HG03558 (cell line): Measurements from ENCODE around the gene BTBD2.
A peak's percentile ranks its signal among the peaks of the same experiment; 100 is the strongest.

Experiments
- ATAC-seq: cut with Tn5 transposase; IDR thresholded peaks from one replicate; pipeline ENCODE4 v1.9.1; 2021; ENCODE audit warnings: moderate number of reproducible peaks; ENCODE audit not compliant: unreplicated experiment; ENCODE audit errors: extremely low read depth

BTBD2 gene

GRCh38 chr19:2015608-2015950, at the start of gene BTBD2:
Gene BTBD2 (minus strand): TSS chr19:2015714. CDS start chr19:2015703, 11 bp downstream.
- ATAC-seq: no peak

DNA sequence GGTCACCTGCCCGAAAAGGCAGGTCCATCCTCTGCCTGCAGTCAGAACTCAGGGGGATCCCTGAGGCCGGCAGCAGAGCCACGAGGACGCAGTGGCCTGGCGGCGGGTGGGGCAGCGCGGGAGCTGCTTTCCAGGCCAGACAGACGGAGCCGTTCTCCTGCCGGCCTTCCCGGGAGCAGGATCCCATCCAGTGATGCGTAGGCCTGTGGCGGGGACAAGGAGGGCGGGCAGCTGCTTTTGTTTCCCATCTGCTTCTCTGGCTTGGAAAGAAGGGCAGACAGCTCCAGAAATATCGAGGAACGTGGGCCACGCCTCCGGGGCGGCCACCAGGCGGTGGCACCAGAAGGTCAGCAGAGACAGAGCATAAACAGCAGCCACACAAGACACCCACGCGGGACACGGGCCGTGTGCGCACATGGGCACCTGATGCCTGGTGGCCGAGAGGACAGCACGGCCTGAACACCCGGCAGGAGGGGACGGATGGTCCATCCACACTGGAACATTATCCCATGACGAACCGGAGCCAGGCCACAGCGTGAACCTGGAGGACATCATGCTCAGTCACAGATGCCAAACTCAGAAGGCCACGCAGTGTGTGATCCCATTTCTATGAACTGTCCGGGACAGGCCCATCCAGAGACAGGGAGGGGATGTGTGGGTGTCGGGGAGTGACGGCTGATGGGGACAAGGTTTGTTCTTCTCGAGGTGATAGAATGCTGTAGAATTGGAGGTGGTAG, 49.4 kb upstream of the BTBD2 start:
- no peak for ATAC-seq

DNA sequence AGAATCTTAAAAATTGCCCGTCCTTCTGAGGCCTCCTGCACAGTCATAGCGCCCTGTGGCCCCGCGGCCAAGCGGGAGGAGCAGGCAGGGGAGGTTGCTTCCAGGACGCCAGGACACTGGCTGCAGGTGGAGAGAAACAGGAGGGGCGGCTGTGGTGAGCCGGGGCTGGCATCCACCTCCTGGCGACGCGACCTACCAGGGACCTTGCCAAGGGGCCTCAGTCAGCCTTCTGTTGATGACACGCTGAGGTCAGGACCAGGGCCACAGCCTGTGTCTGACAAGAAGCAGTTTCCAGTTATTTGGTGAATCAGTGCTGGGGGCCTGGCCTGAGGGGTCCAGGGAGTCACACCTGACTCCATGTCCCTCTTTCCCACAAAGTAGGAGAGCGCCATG, 48.9 kb upstream of the BTBD2 start:
- no peak for ATAC-seq

DNA sequence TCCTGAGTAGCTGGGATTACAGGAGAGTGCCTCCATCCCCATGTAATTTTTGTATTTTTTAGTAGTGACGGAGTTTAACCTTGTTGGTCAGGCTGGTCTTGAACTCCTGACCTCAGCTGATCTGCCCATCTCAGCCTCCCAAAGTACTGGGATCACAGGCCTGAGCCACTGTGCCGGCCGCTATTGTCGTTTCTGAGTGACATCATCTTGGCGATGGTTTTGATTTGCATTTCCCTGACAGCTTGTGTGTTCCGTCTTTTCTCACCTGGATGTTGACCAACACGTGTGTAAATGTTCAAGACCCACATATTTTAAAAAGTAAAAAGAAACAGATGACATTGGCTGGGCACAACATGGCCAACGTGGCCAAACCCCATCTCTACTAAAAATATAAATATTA, 48.3 kb upstream of the BTBD2 start:
- ATAC-seq: no peak

DNA sequence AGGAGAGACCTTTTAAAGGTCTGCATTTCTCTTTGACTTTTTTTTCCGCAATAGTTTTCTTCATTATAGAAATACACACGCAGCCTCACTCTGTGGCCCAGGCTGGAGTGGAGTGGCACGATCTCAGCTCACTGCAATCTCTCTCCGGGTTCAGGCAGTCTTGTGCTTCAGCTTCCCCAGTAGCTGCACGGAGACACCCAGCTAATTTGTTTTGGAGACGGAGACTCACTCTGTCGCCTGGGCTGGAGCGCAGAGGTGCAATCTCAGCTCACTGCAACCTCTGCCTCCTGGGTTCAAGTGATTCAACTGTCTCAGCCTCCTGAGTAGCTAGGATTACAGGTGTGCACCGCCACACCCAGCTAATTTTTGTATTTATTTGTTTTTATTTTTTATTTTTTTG, 47.3 kb upstream of the BTBD2 start:
- ATAC-seq: no peak

GRCh38 chr19:2062389-2062729, 46.8 kb upstream of the BTBD2 start:
- no peak for ATAC-seq

- peak; percentile 57 for ATAC-seq
Observed at GRCh38 chr19:2061495-2062388, 46.2 kb upstream of the BTBD2 start.

DNA sequence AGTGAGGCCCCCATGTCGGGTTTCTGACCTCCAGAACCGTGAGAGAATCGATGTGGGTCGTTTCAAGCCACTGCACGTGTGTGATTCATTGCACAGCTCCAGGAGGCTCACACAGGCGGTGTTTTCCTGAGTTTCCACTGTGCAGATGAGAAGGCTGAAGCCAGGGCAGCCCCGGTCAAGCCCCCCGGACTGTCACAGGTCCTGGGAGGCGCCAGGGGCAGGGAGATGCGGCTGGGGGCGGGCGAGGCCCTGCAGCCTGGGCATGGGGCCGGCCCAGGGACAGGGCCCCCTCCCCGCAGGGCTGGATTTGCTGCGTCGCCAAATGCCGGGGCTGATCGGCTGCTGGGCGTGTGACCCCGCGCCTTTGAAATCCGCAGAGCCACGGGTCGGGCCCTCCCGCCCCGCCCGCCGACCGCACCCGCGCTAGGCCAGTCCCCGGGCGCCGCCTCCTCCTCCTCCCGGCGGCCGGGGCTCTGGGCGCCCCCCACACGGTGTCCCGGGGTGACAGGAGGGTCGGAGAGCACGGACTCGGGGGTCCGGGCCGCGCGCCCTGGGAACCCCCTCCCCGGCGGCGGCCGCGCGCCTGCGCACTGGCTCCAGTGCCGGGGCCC, 45.5 kb upstream of the BTBD2 start:
- peak; percentile 8 for ATAC-seq

- ATAC-seq: no peak
Observed at GRCh38 chr19:2059422-2060201, 44.1 kb upstream of the BTBD2 start.

DNA sequence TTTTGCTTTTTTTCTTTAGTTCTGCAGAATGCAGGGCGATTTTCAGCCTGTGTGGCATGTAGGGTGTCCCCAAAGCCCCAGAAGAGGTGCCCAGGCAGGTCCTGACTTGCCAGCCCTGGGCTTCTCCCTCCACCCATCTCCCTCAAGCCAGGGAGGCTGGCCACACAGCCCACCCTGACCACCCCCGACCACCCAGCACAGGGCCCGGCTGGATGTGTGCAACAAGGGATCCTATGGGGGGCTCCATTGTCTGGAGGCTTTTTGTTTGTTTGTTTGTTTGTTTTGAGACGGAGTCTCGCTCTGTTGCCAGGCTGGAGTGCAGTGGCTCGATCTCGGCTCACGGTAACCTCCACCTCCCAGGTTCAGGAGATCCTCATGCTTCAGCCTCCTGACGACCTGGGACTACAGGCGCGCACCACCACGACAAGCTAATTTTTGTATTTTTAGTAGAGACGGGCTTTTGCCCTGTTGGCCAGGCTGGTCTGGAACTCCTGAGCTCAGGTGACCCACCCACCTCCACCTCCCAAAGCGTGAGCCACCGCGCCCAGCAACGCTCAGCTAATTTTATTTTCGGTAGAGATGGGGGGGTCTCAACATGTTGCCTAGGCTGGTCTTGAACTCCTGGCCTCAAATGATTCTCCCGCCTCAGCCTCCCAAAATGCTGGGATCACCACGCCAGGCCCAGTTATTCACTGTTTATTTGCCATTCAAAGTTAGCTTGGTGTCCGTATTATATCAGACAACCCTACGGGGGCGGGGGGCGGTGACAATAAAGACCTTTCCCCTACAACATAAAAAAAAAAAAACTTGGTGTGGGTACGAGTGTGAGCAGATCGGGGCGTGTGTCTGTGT, 43.3 kb upstream of the BTBD2 start:
- no peak for ATAC-seq

GRCh38 chr19:2057484-2058469, 42.3 kb upstream of the BTBD2 start:
- ATAC-seq: no peak

DNA sequence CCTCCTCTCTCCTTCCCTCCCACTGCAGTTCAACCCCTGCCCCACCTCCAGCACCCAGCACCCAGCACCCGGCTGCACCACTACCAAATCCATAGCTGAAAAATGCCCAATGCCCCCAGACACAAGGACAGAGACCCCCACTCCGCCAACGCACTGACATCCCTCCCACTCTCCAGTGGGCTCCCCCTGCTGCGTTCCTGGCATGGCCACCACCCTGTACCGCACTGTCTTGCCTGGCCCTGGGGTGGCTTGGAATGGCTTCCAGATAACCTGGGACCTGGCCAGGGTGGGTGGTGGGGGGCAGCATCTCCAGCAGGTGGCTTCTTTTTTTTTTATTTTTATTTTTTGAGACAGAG, 41.3 kb upstream of the BTBD2 start:
- ATAC-seq: no peak

DNA sequence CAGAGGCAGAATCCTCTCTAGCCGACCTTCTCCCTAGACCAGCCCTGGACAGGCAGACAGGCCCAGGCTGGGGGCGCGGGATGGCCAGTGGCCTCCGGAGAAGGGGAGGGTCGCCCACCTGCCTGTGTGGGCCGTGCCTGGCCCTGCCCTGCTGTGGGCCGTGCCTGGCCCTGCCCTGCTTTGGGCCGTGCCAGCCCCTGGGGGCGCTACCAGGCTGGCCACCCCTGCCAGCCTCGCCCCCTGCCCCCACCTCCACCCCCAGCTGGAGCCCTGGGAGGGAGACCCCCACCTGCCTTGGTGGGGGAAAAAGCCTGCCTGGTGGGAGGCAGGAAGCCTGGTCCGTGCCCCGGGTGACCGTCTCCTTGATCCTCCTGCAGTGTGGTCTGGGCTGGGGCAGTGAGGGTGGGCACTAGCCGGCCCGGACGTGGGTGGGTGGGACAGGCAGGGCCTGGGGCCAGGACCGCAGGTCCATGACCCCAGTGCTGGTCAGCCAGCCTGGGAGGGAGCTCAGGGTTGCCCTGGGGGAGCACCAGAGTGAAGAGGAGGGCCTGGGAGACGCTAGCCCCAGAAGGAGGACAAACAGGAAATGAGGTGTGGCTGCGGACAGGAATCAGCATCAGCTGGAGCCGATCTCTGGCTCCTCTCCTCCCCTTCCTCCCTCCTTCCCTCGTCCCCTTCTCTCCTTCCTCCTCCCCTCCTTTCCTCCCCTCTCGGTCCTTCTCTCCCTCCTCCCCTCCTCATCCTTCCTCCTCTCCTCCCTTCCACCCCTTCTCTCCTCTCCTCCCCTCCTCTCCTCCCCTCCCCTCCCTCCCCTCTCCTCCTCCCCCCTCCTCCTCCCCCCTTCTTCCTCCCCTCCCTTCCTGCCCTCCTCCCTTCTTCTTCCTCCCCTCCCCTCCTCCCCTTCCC, 40.7 kb upstream of the BTBD2 start:
- ATAC-seq: no peak

- no peak for ATAC-seq
Observed at GRCh38 chr19:2054763-2055162, 39.2 kb upstream of the BTBD2 start.

GRCh38 chr19:2053601-2054389, 38.3 kb upstream of the BTBD2 start:
- no peak for ATAC-seq

- ATAC-seq: no peak
Observed at GRCh38 chr19:2051773-2052704, 36.5 kb upstream of the BTBD2 start.
